ENCODE measurements around the gene CACNA2D1.

- TF ChIP-seq CTCF (IDR thresholded peaks at IDR 0.05 in 2 of 3, conservative IDR thresholded peaks at IDR 0.05 in 1 of 3; ENCODE audit: borderline replicate concordance in 1 of 3, insufficient read depth in 1 of 3, low read depth in 2 of 3, low read length in 2 of 3) (no peak), ATF3 (IDR thresholded peaks at IDR 0.05) (no peak), RAD21 (IDR thresholded peaks at IDR 0.05; ENCODE audit: low read depth) (no peak), POLR2A (IDR thresholded peaks at IDR 0.05; ENCODE audit: borderline replicate concordance, extremely low read depth, insufficient read depth, insufficient read length) (no peak)
Measured at GRCh38 chr7:82286096-82286797, 157.3 kb downstream of the CACNA2D1 start.

Measured in HCT116 (cell line).